ENCODE results near the gene B3GNT5.

GRCh38 chr3:183306798-183307671 is 54.0 kb downstream of the B3GNT5 start:
- no peak for TF ChIP-seq CTCF (IDR thresholded peaks at IDR 0.05; ENCODE audit: poor library complexity)
- TF ChIP-seq EZH2 (IDR thresholded peaks at IDR 0.05; ENCODE audit: borderline replicate concordance), result no peak

Measured in hepatocyte (in vitro differentiated cells).